Measurements from ENCODE around the gene SYT8. TPM values are rescaled to one million over a fixed set of nuclear protein-coding genes. Genes with fewer than 3 reads are reported as not detected.

The SYT8 gene
- total and polyA plus RNA-seq, 2 of the 8 experiments (the other 6 are each of a cell fraction or from before 2014, with no cell fraction given): not detected

GRCh38 chr11:1855886-1856265 lies 21.1 kb downstream of the SYT8 start (continued):
- TF ChIP-seq HDAC6 (IDR thresholded peaks at IDR 0.05; ENCODE audit: low read depth, low read length) (no peak), CBX8 (IDR thresholded peaks at IDR 0.05; ENCODE audit: borderline replicate concordance, low read depth, low read length) (no peak)
